PC-9 (cell line): ENCODE data around the gene TRIM7. TPM values are rescaled to one million over a fixed set of nuclear protein-coding genes. Genes with fewer than 3 reads are reported as not detected.
A peak's percentile ranks its signal among the peaks of the same experiment; 100 is the strongest.

ENCODE experiments used
- BruUV-seq: library from RNA; stranded (reverse); fragments of 400-500 nt; replicated peaks from 2 replicates; lab custom pipeline; 2021; lab: Mats Ljungman, UMichigan
- CTCF ChIA-PET: fragments of 300-600 bp; sonication (Branson Sonifier 250); formaldehyde crosslinking; loops from one replicate; lab custom pipeline; 2022; ENCODE audit warnings: antibody characterized with exemption; lab: Charles Lee
- POLR2A ChIA-PET: fragments of 300-600 bp; sonication (Branson Sonifier 250); formaldehyde crosslinking; loops from one replicate; lab custom pipeline; 2022; ENCODE audit warnings: antibody characterized with exemption; ENCODE audit not compliant: unreplicated experiment; lab: Charles Lee
- DNase-seq, 2 experiments: peaks; one replicate each; pipeline versions ENCODE4 v3.0.0 to v3.0.0-alpha.2; 2015 to 2022; ENCODE audit warnings: mixed read lengths in 1 of 2
- H2AFZ ChIP-seq: fragments of 200-600 bp; sonication (generic); 2 replicates; pipeline ENCODE4 v1.8.1; 2017; ENCODE audit warnings: antibody characterized with exemption
- H3F3A ChIP-seq: fragments of 200-600 bp; sonication (generic); 2 replicates; pipeline ENCODE4 v1.8.1; 2017; ENCODE audit warnings: antibody characterized with exemption, mild to moderate bottlenecking, low read depth; ENCODE audit not compliant: insufficient read depth
- H3K27ac ChIP-seq: fragments of 200-600 bp; sonication (generic); 2 replicates; pipeline ENCODE4 v1.6.1; 2016; ENCODE audit warnings: mixed run types
- H3K27me3 ChIP-seq: fragments of 200-600 bp; sonication (generic); 2 replicates; pipeline ENCODE4 v1.6.1; 2016; ENCODE audit warnings: low read depth, mixed run types; ENCODE audit not compliant: insufficient read depth
- H3K36me3 ChIP-seq: fragments of 200-600 bp; sonication (generic); 2 replicates; pipeline ENCODE4 v1.6.1; 2016; ENCODE audit warnings: low read depth, mixed run types
- H3K4me1 ChIP-seq: fragments of 200-600 bp; sonication (generic); replicated peaks from 2 replicates; pipeline ENCODE4 v1.6.1; 2016; ENCODE audit warnings: mixed run types; ENCODE audit not compliant: insufficient read depth
- H3K4me2 ChIP-seq: fragments of 200-600 bp; sonication (generic); 2 replicates; pipeline ENCODE4 v1.6.1; 2017; ENCODE audit warnings: mixed run types
- H3K4me3 ChIP-seq: fragments of 200-600 bp; sonication (generic); 2 replicates; pipeline ENCODE4 v1.6.1; 2016; ENCODE audit warnings: mixed run types
- H3K79me2 ChIP-seq: fragments of 200-600 bp; sonication (generic); 2 replicates; pipeline ENCODE4 v1.6.1; 2017; ENCODE audit warnings: low read depth, mixed run types
- H3K9me2 ChIP-seq: fragments of 200-600 bp; sonication (generic); 2 replicates; pipeline ENCODE4 v1.8.1; 2017; ENCODE audit warnings: mild to moderate bottlenecking; ENCODE audit not compliant: insufficient read depth
- H3K9me3 ChIP-seq: fragments of 200-600 bp; sonication (generic); 2 replicates; pipeline ENCODE4 v1.8.1; 2016; ENCODE audit warnings: low read depth; ENCODE audit not compliant: insufficient read depth
- H4K20me1 ChIP-seq: fragments of 200-600 bp; sonication (generic); 2 replicates; pipeline ENCODE4 v1.8.1; 2017; ENCODE audit not compliant: insufficient read depth
- EZH2 ChIP-seq: fragments of 200-600 bp; sonication (generic); IDR thresholded peaks from 2 replicates; pipeline ENCODE4 v1.8.0; 2017; ENCODE audit warnings: antibody characterized with exemption, low read depth
- intact Hi-C: fragments of 100-400 bp; cut with micrococcal nuclease; formaldehyde crosslinking; loops from one replicate; pipeline ENCODE4 v1.10.0; 2022; ENCODE audit not compliant: unreplicated experiment
- total RNA-seq: library from RNA; stranded (reverse); gene quantifications from 2 replicates; pipeline ENCODE4 v1.2.3, GENCODE V29; 2021
- TF ChIP-seq, protein P1 (sequence below): fragments of 200-600 bp; sonication (generic); conservative IDR thresholded peaks from 2 replicates; pipeline ENCODE4 v1.6.1; 2017; ENCODE audit warnings: mixed run types, antibody characterized with exemption, mild to moderate bottlenecking, moderate library complexity

TRIM7 gene
- total RNA-seq, 1 experiment from 2014 or later = 9.2 TPM

DNA sequence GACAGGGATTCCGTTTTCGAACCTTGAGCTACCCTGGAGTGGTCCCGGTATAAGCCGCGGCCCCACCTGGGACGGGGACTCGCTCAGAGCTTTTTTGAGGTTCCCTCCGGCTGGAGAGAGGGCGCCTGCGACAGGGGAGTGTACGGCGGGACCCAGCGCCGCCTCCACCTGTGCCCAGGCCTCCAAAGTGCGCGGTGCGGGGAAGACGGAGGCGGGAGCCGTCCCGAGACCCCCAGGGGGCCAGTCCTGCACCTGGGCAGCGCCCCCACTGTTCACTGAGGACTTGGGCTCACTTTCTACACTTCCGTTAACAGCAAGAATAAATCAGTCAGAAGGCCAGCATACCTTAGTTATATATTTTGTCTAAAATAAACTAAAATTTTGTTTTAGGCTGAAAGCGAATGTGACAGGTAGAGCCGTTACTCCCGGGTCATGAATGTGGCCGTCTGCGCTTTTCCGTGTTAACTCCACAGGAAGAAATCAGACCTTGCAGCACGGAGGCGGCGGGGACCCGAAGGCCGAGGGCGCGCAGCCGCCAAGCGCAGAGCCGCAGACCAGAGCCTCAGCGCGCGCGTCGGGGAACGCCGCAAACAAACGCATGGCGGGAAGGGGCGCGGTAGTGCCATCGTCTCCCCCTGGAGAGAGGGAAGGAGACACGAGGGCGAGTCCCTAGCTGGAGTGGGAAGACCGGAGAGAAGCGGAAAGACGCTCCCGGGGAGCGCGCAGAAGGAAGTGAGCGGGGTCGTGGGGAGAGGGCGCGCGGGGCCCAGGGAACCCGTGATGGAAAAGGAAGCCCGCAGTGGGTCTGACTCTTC is 14.1 kb downstream of the TRIM7 start:
- POLR2A ChIA-PET = interaction anchor here (0.7 to 0.9 kb wide), 3 partner anchors 14 to 58 kb away, joined by 3 to 4 read pairs (median 4); partner anchors contain the start of gene TRIM7
- H3F3A ChIP-seq = peaks cover 31% of the 10 kb centered on the region
- CTCF ChIA-PET = interaction anchor here (1.0 kb wide), 1 partner anchor 14 kb away, joined by 3 read pairs; the partner anchor contains the start of gene TRIM7
- TF ChIP-seq, protein P1, sequence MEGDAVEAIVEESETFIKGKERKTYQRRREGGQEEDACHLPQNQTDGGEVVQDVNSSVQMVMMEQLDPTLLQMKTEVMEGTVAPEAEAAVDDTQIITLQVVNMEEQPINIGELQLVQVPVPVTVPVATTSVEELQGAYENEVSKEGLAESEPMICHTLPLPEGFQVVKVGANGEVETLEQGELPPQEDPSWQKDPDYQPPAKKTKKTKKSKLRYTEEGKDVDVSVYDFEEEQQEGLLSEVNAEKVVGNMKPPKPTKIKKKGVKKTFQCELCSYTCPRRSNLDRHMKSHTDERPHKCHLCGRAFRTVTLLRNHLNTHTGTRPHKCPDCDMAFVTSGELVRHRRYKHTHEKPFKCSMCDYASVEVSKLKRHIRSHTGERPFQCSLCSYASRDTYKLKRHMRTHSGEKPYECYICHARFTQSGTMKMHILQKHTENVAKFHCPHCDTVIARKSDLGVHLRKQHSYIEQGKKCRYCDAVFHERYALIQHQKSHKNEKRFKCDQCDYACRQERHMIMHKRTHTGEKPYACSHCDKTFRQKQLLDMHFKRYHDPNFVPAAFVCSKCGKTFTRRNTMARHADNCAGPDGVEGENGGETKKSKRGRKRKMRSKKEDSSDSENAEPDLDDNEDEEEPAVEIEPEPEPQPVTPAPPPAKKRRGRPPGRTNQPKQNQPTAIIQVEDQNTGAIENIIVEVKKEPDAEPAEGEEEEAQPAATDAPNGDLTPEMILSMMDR = no peak; the same call in 1 of the 2 replicates
- no peak for TF ChIP-seq EZH2
- no peak overlapping the region for H3K27ac ChIP-seq
- H3K4me1 ChIP-seq = peaks cover 20% of the 10 kb centered on the region; the same call in 1 of the 2 replicates
- intact Hi-C loops = loop anchor here (1.0 to 2.0 kb wide), 4 partner anchors 15 to 380 kb away; no protein-coding TSS in a partner anchor
- H4K20me1 ChIP-seq = no peaks in the 10 kb centered on the region
- H2AFZ ChIP-seq = peak overlapping the region; percentile 91
- H3K4me3 ChIP-seq = peak overlapping the region; percentile 98
- peak overlapping the region; percentile 97 for H3K4me2 ChIP-seq
- peak in 1 of 2 experiments; percentile 32 for DNase-seq
- no peaks in the 10 kb centered on the region for H3K9me3 ChIP-seq
- H3K9me2 ChIP-seq = no peaks in the 10 kb centered on the region
- no peaks in the 10 kb centered on the region for H3K36me3 ChIP-seq
- no TSS peak for BruUV-seq
- no peaks in the 10 kb centered on the region for H3K27me3 ChIP-seq
- H3K79me2 ChIP-seq = no peaks in the 10 kb centered on the region

DNA sequence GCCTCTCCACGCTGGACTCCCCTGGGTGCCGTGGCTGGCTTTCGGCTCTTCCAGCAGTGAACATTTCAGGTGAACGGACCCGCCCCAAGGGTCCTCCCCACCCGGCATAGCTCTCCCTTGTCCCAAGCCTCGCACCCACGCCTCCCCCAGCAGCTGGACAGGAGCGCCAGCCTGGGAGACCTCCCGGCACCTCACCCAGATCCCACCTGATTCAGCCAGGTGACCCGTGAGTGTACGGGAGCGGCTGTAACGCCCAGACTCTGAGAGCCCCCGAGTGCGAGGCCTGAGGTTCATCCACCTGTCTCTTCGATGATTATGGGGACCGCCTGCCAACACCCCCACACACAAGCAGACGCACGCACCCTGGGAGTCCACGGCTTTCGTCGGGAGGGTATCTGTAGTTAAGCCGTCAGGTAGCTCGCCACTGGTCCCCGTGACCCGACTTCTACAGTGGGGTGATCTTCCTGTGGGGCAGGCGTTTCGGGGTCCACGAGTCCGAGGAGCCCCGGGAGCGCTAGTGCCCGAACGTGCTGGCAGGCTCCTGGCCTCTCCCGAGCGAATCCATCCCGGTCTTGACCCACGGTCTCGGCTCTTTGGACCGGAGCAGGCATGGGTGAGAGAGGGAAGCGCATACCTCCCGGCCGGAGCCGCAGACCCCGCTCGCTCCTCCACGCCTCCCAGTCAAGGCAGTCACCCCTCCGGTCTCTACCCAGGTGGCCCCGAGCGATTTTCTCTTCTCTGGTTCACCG is 14.9 kb downstream of the TRIM7 start:
- Histone ChIP-seq H3K27ac (no peak overlapping the region), H3F3A (peaks cover 36% of the 10 kb centered on the region), H3K4me2 (peak overlapping the region; percentile 97), H3K36me3 (no peaks in the 10 kb centered on the region), H3K27me3 (no peaks in the 10 kb centered on the region), H3K4me3 (peak overlapping the region; percentile 98), H4K20me1 (no peaks in the 10 kb centered on the region), H3K9me3 (no peaks in the 10 kb centered on the region), H2AFZ (peak overlapping the region; percentile 91), H3K4me1 (peaks cover 27% of the 10 kb centered on the region; the same call in 1 of the 2 replicates), H3K79me2 (no peaks in the 10 kb centered on the region), H3K9me2 (no peaks in the 10 kb centered on the region)
- intact Hi-C loops = loop anchor here (2.0 to 5.0 kb wide), 3 partner anchors 329 to 1458 kb away; partner anchors contain the start of genes MAML1 and ZFP62
- BruUV-seq = no TSS peak
- TF ChIP-seq, protein P1 = no peak
- TF ChIP-seq EZH2 = no peak
- ChIA-PET CTCF (interaction anchor here (0.6 kb wide), 1 partner anchor 66 kb away, joined by 11 read pairs; no protein-coding TSS in a partner anchor), POLR2A (interaction anchor here (0.6 to 1.0 kb wide), 2 partner anchors 17 to 52 kb away, joined by 3 to 5 read pairs; no protein-coding TSS in a partner anchor)
- peak in 1 of 2 experiments; percentile 23 for DNase-seq
